Umbilical cord (tissue), 2 donors: Measurements from ENCODE around the gene FBXO11. TPM values are rescaled to one million over a fixed set of nuclear protein-coding genes. Genes with fewer than 3 reads are reported as not detected.
A peak's percentile ranks its signal among the peaks of the same experiment; 100 is the strongest.
"Not testable (repeated sequence)": the region's sequence is repeated elsewhere in the genome, so short reads cannot be mapped to it uniquely, and the experiment has no call there.

Source experiments
- DNase-seq: peaks from one replicate; pipeline ENCODE4 v3.0.0-alpha.2; 2015; ENCODE audit warnings: low spot score
- total RNA-seq: library from RNA; depleted of rRNA; stranded (reverse); fragments of >200 nt; gene quantifications from one replicate; pipeline ENCODE4 v1.2.3, GENCODE V29; 2014; ENCODE audit warnings: low replicate concordance; ENCODE audit not compliant: insufficient read depth

Gene FBXO11
- total RNA-seq: 62.8 TPM

DNA sequence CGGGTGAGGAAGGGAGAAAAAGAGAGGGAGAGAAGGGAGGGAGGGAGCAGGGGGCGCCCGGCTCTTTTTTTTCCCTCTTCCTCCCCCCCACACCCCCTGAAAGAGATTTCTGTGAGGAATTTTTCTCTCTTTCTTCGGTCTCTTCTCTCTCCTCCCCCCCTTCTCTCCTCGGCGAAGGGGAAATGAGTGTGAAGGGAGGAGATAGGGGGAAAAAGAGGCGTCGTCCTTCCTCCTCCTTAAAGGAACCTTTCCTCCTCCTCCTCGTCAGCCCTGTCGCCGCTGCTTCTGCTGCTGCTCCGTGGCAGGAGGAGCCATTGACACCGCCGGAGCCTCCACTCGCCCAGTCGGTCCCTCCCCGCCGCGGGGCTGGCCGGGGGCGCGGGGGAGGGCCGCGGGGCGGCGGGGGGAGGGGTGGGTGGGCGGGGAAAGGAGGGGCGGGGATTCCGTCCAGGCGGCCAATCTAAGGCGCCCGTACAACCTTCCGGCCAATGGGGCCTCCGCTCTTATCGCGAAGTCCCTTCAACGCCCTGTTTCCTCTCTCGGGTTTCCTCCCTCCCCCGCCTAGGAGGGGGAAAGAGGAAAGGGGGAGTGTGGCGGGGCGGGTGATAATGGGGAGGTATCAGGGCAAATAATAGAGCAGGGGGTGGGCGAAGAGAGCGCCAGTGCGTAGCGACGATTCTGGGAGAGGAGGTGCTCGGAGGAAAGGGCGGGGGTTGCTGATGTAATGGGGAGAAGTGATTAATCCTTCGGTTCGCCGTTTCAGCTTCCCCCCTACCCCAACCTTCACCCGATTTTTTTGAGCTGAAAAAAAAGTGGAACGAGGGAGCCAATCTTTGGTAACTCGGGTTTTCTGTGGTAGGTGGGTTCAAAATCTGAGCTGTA lies at the start of gene FBXO11:
FBXO11 (minus strand) TSS at position 342 of the 882 bp plus-strand sequence. CDS start 778 bp downstream, outside the sequence.
- peak; percentile 100 for DNase-seq

DNA sequence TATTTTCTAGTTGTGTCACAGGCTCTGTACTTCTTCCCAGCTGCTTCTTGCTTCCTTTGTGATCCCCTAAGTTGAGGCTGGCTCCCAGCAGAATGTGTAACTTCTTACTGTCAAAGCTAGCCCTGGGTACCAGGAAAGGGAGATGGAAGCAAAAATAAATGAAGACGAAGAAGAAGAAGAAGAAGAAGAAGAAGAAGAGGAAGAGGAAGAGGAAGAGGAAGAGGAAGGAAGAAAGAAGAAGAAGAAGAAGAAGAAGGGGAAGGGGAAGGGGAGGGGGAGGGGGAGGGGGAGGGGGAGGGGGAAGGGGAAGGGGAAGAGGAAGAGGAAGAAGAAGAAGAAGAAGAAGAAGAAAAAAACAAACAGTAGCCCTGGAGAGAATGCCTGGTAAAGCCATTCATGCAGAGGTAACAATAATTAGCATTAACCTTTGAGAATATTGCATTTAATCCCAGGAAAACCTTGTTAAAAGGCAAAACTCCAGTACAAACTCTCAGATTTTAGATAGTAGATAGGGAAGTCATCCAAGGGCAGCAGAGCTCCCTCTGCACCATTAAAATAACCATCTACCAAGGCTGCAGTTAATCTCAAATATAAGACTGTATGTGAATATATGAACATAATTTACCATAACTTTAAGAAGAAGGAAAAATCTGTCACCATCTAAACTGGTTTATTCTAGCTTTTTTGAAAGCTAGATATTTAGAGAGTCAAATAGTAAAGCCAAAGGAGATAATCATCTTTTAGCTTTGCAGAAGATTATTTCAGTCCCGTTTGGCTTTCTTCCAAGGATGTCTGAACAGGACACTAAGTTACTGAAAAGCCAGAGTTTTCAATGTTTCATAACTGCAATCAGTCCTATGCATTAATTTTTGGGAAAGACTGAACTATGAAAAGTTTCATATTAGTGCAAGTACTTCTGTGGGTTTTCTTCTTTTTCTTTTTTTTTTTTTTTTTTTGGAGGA lies 44.3 kb upstream of the FBXO11 start:
- DNase-seq: peak; percentile 63

DNA sequence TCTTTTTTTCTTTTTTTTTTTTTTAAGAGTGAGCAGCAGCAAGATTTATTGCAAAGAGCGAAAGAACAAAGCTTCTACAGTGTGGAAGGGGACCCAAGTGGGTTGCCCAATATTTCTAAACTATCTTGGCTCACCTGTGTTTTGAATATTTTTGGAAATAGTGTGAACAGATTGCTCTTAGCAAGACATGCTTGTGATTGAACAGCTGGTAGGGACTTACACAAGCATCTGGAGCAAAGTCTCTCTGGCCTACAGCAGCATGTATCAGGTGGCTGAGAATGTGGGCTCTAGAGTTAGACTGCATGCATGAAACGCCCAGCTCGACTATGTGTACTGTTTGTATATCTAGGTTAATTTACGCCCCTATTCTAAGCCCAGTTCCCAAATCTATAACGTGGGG lies 40.3 kb upstream of the FBXO11 start:
- no peak for DNase-seq

DNA sequence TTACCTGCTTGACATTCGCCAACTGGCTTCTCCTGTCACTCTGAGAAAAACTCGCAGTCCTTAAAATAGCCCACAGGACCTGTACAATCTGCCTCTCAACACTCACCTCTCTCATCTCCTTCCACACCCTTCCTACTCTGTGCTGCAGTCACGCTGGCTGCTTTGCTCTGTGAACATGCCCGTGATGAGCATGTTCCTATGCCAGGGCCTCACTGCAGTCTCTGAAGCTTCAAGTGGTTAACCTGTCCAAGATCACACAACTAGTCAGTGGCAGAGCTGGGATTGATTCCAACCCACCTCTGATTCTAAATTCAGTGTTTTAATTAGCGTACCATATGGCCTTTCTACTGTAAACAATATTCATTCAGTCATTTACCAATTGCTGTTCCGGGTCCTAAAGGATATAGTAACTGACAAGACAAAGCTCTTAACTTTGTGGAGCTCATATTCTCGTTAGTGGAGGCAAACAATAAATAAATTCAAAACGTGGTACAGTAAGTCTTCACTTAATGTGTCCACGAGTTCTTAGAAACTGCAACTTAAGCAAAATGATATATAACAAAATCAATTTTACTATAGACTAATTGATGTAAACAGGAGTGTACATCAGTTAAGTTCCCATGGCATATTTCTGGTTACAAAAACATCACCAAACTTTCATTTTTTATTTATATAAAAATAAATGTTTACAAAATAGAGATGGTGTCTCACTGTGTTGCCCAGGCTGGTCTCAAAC lies 38.9 kb upstream of the FBXO11 start:
- DNase-seq: no peak

DNA sequence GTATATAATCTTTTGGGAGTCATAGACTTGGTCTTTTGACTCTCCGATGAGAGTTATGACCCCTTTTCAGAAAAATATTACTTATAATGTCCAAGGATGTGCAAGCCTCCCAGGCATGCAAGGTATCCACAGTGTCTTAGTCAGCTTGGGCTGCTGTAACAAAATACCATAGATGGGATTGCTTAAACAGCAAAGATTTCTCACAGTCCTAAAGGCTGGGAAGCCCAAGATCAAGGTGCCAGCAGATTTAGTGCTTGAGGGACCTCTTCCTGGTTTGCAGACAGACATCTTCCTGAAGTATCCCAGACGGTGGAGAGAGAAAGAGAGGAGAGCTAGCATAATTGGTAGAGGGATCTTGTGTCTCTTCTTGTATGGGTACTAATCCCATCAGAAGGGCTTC lies 35.6 kb upstream of the FBXO11 start:
- no peak for DNase-seq

DNA sequence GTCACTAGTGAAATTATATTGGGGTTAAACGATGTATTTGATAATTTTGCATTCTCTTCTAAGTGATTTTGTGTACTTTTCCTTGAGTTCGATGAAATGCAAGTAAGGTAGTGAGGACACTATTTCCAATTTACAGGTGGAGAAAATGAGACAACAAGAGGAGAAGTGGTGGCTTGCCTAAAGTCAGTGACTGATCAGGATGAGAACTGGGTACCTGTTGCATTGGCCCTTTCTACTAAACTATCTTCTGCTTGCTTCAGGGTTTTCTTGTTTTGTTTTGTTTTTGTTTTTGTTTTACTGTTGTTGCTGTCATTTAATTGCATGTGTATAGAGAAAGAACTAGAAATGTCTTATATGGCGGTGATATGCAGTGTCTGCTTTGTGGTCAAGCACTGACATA lies 31.4 kb upstream of the FBXO11 start:
- no peak for DNase-seq

DNA sequence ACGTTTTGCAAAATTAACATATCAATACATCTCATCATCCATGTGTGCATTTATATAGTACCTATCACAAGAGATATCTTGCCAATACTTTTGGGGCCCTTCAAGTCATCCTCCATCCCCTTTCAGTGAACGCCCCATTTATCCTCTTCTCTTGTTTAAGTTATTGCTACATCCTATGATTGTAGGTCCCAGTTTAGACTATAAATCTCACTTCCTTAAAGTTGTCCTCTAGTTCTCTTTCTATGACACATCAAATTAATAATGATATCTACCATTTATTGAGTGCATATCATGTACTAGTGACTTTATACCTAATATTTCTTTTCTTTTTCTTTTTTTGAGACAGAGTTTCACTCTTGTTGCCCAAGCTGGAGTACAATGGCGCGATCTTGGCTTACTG lies 28.8 kb upstream of the FBXO11 start:
- DNase-seq: no peak

DNA sequence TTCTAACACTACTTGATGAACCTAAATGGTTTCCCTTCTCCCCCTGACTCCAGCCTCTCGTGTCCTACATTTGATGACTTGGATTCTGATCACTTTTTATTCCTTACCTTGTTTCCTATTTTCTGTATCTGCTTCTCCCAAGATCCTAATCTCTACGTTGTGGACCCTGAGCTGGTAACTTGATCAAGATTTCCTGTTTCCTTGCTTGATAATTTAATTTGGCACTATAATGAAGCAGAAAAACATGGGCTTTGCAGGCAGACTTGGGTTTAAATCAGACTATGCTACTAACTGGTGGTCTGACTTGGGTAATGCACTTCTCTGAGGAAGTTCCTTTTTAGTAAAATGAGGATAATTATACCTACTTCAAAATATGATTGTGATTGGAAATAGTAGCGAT lies 11.7 kb upstream of the FBXO11 start:
- no peak for DNase-seq

DNA sequence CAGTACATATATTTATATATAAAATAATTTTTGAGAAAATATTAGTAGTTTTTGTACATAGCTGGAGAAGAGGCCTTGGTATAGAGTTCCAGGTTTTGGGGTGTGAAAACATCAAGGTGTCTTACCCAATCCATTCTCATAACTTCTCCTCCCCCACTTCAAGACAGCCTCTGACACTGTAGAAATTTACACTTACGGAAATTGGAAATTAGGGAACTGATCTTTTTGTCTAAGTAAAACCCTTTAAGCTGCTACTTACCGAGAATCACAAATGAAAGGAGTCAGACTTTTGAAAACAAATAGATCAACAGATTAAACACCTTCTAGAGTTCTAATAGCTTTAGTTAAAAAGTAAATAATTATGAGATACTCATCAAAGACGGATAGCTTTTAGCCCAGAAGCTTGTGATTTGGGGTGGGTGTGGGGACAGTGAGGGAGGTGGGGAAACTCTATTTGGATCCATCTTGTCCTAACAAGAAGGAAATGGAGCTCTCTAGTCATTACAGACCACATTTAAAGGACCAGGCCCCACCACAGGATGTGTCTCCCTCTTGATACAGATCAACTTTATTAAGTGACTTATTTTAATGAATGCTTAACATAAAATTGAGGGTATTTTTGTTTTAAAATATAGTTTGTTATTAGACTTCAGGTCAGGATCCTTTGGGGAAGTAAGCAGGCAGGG lies 11.1 kb upstream of the FBXO11 start:
- DNase-seq: no peak

DNA sequence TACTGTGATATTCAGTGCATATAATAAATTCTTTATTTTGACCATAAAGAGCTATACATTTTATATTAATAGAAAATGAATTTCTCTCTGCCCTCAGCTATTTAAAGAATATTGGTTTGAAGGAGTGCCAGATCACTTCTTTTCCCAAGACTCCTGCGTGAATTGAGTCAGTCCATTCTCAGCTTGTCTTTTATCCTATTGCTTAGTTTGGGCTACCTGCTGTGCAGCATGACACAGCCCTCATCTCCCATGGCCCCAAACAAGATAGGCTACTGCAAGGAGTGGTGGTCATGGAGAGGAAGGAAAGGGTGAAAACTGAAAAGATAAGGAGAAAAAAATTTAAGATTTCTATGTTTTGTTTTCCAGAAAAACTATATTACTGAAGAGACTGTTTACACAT lies 10.1 kb upstream of the FBXO11 start:
- no peak for DNase-seq

DNA sequence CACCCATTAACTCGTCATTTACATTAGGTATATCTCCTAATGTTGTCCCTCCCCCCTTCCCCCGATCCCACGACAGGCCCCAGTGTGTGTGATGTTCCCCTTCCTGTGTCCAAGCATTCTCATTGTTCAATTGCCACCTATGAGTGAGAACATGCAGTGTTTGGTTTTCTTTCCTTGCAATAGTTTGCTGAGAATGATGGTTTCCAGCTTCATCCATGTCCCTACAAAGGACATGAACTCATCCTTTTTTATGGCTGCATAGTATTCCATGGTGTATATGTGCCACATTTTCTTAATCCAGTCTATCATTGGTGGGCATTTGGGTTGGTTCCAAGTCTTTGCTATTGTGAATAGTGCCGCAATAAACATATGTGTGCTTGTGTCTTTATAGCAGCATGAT lies 4.4 kb upstream of the FBXO11 start:
- DNase-seq: not testable (repeated sequence)

DNA sequence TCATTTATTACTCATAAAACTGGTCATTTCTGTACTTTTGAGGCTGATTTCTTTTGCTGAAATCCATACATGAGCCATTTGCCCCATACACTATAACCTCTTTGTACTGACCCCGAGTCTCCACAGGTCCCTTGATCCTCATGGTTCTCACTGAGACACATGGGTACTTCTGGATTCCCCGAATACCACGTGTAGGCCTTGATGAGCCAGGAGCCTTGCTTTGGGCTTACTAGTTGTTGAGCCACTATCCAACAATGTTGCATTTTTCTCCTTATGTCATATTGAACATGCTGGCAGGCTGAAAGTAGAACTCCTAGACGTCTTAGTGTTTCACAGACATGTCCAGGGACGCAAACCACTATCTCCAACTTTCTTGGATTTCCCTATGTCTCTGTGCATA lies 2.4 kb upstream of the FBXO11 start:
- no peak for DNase-seq

DNA sequence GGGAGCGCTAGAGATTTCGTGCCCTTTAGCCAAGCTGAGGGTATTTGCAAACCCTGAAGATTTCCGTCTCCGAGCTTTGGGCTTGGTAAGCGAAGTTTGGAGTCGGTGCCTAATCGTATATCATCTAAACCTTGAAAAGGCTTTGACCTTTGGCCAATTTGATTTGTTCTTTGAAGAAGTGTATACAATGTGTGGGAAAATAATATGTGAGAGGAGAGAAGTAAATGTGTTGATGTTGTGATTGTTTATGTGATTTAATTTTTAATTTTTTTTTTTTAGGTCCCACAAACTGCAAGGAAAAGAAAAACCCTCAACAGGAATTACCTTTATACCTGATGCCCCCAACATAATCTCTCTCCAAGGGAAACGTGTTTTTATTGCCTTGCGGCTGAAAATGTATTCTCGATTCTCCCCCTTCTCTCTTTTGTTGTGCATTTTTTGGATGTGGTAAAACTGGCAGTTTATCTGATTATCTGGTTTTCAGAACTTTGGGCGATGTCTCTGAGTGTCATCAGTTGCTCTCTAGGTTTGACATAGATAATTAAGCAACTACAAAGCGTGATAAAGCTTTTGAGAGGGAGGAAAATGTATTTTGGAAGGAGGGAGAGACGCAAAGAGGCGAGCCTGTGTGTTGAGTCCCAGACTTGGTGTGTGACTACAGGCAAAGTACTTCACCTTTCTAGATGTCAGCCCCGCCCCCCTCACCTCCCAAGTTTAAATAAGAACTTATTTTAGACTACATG lies 912 bp upstream of the FBXO11 start:
- DNase-seq: peak; percentile 15

DNA sequence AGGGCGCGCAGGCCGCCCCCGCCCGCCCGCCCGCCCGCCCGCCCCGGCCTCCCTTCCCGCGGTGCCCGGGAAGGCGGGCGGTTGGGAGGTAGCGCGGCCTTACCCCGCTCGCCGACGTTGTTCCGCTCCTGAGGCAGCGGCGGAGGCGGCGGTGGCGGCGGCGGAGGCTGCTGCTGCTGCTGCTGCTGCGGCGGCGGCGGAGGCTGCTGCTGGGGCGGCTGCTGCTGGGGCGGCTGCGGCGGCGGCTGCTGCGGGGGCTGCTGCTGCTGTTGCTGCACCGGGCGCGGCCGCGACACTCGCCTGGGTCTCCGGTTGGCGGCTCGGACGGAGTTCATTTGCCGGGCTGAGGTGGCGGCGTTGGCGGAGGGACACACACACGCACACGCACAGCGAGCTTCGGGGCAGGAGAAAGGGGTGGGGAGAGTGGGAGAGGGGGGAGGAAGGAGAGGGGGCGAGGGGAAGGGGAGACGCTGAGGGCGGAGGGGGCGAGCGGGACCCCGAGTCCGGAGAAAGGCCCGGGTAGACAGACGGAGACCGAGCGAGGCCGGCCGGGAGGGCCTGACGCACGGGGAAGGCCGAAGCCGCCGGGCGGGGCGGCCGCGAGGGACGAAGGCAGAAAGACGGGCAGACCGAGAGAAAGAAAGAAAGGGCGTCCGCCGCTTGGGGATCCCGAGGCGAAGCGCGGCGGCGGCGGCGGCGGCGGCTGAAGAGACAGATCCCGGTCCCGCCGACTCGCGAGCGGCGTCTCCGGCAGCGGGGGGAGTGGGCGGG lies 727 bp downstream of the FBXO11 start:
- no peak for DNase-seq

DNA sequence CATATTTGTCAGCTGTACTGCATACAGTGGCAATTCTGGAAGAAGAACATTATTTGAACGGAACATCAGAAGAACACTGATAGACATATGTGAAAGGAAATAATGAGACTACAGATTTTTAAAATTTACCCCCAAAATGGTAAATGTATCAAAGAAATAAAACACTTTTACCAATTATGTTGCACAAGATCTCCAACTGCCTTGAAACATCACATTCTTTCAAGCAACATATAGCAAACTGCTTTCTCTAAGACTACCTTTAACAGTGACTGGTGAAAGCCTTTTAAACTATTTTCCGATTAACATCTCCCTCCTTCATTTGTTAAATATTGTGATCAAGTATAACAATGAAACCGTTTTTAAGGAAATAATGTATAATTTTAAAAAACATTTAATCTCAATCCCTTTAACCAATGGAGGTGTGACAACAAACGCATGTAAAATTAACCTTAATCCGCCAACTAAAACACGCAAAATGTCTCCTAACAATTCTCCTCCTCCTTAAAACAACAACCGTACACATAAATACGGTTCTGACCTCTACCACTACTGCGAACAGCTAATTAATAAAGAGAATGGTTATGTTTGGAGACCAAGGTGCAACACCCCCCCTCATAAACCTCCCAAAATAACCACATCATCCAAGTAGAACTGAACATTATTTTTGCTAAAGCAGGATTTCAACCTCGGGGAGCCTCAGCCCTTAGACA lies 2.4 kb downstream of the FBXO11 start:
- no peak for DNase-seq

DNA sequence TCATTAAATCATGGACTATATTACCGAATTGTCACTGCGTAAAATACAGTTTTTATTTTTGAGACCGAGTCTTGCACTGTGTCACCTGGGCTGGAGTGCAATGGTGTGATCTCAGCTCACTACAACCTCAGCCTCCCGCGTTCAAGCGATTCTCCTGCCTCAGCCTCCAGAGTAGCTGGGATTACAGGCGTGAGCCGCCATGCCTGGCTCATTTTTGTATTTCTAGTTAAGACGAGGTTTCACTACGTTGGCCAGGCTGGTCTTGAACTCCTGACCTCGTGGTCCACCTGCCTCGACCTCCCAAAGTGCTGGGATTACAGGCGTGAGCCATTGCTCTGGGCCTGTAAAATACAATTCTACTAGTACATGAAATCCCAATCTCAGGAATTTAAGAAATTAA lies 4.4 kb downstream of the FBXO11 start:
- DNase-seq: not testable (repeated sequence)

DNA sequence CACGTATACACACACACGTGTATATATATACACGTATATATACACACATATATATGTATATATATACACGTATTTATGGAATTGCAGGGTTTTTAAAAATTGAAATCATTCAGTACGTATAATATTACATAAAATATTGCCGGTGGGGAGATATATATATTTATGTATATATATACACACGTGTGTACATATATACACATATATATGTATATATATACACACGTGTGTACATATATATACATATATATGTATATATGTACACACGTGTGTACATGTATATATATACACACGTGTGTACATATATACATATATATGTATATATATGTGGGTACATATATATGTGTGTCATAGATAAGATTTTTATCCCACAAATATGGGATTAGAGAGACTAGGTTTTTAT lies 5.4 kb downstream of the FBXO11 start:
- no peak for DNase-seq

DNA sequence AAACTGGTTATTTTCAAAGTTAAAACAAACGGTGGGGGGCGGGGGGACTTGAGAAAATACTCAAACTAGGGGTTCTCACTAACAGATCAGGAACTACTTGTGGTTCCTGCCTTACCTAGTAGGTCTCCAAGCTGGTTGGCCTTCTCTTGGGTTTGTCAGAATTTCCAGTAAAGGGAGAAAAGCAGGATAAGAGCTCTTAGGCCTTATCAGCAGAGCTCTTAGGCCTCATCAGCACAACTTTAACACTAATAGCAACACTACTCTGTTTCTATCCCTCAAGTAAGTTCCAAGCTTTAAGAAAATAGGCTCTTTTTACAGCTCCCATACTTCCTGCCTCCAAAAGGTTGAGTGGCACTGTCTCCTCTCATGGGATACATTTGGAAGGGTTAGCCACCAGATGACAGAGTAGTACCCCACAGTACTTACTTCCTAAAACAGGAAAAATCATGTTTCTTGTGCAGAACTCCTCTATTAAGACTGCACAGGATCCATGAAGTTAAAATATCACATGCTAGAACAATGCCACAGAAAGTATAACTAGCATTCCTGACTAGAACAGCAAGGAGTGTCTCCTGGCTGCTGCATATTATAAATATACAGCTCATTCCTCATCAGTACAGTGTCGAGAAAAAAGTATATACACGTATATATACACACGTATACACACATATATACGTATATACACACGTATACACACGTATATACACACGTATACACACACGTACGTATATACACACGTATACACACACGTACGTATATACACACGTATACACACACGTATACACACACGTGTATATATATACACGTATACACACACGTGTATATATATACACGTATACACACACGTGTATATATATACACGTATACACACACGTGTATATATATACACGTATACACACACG lies 6.1 kb downstream of the FBXO11 start:
- DNase-seq: peak; percentile 56
